Ammon's horn (tissue), 1 donor: ENCODE results near the gene ACSL4.

Experiments
- DNase-seq: peaks from one replicate; pipeline ENCODE4 v3.0.0-alpha.2; 2016; ENCODE audit warnings: low spot score

ACSL4 gene

GRCh38 chrX:109601486-109601885 is 131.6 kb downstream of the ACSL4 start:
- DNase-seq: no peak

GRCh38 chrX:109600237-109600651 is 132.8 kb downstream of the ACSL4 start:
- peak; percentile 17 for DNase-seq

DNA sequence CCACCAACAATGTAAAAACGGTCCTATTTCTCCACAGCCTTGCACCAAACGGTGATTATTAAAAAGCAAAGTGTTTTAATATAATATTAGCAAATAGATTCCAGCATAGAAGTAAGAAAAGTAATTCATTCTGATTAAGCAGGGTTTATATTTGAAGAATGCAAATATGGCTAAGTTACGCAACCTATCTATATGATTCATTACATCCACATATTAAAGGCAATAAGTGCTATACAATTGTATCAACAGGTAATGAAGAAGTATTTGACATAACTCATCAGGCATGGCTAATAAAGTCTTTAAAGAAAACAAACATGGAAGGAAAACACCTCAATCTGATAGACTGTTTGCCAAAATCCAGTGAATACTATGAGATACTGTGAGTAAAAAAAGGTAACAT is 137.0 kb downstream of the ACSL4 start:
- DNase-seq: no peak
